Ishikawa (cell line): Measurements from ENCODE around the gene TP73.
"Not testable (repeated sequence)": the region's sequence is repeated elsewhere in the genome, so short reads cannot be mapped to it uniquely, and the experiment has no call there.

Source experiments
- CEBPB ChIP-seq: IDR thresholded peaks from 2 replicates; pipeline ENCODE4 v1.6.1; 2012
- EGR1 ChIP-seq: IDR thresholded peaks from 2 replicates; pipeline ENCODE4 v1.6.1; 2012
- EP300 ChIP-seq: IDR thresholded peaks from 2 replicates; pipeline ENCODE4 v1.6.1; 2012; ENCODE audit warnings: borderline replicate concordance
- FOXM1 ChIP-seq: IDR thresholded peaks from 2 replicates; pipeline ENCODE4 v1.6.1; 2012; ENCODE audit warnings: low read depth, borderline replicate concordance
- TAF1 ChIP-seq: IDR thresholded peaks from 2 replicates; pipeline ENCODE4 v1.6.1; 2012; ENCODE audit warnings: low read depth, mild to moderate bottlenecking
- TEAD4 ChIP-seq: IDR thresholded peaks from 2 replicates; pipeline ENCODE4 v1.6.1; 2012
- ZBTB7A ChIP-seq: IDR thresholded peaks from 2 replicates; pipeline ENCODE4 v1.6.1; 2012; ENCODE audit warnings: low read depth
- TF ChIP-seq, protein P1 (sequence below): IDR thresholded peaks from 2 replicates; pipeline ENCODE4 v1.6.1; 2012; ENCODE audit warnings: low read depth, mild to moderate bottlenecking

DNA sequence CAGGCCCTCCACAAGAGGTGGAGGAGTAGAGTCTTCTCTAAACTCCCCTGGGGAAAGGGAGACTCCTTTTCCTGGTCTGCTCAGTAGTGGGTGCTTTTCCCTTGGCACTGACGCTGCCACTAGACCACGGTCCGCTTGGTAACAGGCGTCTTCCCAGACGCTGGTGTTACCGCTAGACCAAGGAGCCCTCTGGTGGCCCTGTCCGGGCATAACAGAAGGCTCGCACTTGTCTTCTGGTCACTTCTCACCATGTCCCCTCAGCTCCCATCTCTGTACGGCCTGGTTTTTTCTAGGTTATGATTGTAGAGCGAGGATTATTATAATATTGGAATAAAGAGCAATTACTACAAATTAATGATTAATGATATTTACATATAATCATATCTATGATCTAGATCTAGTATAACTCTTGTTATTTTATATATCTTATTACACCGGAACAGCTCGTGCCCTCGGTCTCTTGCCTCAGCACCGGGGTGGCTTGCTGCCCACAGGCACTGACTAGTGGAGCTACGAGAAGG is 31.1 kb upstream of the TP73 start:
- TF ChIP-seq, protein P1, sequence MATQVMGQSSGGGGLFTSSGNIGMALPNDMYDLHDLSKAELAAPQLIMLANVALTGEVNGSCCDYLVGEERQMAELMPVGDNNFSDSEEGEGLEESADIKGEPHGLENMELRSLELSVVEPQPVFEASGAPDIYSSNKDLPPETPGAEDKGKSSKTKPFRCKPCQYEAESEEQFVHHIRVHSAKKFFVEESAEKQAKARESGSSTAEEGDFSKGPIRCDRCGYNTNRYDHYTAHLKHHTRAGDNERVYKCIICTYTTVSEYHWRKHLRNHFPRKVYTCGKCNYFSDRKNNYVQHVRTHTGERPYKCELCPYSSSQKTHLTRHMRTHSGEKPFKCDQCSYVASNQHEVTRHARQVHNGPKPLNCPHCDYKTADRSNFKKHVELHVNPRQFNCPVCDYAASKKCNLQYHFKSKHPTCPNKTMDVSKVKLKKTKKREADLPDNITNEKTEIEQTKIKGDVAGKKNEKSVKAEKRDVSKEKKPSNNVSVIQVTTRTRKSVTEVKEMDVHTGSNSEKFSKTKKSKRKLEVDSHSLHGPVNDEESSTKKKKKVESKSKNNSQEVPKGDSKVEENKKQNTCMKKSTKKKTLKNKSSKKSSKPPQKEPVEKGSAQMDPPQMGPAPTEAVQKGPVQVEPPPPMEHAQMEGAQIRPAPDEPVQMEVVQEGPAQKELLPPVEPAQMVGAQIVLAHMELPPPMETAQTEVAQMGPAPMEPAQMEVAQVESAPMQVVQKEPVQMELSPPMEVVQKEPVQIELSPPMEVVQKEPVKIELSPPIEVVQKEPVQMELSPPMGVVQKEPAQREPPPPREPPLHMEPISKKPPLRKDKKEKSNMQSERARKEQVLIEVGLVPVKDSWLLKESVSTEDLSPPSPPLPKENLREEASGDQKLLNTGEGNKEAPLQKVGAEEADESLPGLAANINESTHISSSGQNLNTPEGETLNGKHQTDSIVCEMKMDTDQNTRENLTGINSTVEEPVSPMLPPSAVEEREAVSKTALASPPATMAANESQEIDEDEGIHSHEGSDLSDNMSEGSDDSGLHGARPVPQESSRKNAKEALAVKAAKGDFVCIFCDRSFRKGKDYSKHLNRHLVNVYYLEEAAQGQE, result not testable (repeated sequence)
- TF ChIP-seq EP300, CEBPB, TEAD4, ZBTB7A, TAF1, EGR1, FOXM1: not testable (repeated sequence)
